HG02970 (cell line): ENCODE data around the gene CEMP1.

Experiments
- ATAC-seq: cut with Tn5 transposase; IDR thresholded peaks from one replicate; pipeline ENCODE4 v1.9.1; 2021; ENCODE audit warnings: mild to moderate bottlenecking, moderate library complexity, moderate number of reproducible peaks; ENCODE audit not compliant: unreplicated experiment, low FRiP score

The CEMP1 gene

DNA sequence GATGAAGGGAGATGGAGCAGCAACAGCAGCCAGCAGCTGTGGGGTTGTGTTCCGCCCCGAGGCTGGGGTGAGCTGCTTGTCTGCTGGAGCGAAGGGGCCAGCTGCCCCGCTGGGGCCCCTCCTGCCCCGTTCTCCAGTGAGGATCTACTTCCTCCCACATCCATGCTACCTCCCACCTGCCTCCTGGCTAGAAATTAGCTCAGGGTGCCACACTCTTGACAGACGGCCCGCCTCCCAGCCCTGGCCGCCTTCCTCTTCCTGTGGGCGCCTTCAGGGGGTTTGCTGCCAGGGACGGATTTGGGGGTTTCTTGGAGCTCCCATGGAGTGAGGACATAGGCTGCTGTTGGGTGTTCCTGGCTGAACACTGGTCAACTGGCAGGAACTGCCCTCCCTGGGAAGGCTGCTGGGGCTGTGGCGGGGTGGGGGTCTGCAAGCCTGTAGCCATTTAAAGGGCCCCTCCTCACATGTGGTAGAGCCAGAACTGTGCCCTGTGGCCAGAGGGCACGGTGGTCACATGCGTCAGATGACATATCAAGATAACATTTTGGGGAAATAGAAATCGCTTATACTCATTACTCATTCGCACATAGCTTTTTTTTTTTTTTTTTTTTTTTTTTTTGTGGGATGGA is 43.2 kb downstream of the CEMP1 start:
- no peak for ATAC-seq

DNA sequence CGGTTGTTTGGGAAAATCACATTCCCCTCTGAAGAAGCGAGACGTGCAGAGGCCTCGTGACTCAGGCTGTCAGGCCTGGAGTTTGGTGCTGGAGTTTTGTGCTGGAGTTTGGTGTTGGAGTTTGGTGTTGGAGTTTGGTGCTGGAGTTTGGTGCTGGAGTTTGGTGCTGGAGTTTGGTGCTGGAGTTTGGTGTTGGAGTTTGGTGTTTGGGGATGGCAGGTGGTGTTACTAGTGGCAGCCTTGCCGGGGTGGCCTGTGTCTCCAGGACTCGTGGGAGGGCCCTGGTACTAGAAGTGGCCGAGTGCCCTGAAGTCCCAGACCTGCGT is 43.7 kb downstream of the CEMP1 start:
- ATAC-seq = no peak

DNA sequence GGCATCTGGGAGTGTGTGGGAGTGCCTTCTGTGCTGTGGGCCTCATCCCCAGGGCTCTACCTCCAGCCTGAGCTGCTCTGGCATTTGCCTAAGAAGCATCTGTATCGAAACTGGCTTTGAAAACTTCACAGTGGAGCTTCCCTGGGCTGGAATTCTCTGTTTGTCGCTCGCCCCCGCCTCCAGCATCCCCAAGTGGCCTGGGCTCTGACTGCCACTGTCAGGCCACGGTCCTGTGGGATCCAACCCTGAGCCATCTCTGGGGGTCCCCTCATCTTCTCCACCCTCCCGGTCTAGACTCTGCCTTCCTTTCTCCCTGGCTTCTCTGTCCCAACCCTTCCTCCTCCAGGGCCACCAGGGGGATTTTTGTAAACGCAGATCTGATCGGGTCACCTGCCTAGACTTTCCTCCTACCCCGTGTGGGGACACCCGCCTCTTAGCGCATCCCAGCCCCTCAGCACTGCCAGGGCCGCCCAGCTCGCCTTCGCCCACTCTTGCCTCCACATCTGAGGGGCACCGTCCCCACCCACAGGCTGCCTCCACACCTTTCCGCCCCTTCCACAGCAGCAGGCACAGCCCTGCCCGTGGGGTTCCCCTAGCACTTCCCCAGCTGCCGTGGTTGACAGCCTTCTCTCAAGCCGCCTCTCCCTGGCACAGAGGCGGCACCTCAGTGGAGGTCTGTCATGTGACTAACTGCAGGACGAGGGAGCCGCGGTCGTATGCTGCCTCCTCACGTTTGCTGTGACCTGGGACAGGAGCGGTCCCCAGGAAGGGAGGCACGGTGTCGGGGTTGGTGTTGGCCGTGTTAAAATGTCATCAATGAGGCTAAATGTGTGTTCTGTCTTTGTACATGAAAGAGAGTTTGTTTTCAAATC is 44.3 kb downstream of the CEMP1 start:
- ATAC-seq = no peak

DNA sequence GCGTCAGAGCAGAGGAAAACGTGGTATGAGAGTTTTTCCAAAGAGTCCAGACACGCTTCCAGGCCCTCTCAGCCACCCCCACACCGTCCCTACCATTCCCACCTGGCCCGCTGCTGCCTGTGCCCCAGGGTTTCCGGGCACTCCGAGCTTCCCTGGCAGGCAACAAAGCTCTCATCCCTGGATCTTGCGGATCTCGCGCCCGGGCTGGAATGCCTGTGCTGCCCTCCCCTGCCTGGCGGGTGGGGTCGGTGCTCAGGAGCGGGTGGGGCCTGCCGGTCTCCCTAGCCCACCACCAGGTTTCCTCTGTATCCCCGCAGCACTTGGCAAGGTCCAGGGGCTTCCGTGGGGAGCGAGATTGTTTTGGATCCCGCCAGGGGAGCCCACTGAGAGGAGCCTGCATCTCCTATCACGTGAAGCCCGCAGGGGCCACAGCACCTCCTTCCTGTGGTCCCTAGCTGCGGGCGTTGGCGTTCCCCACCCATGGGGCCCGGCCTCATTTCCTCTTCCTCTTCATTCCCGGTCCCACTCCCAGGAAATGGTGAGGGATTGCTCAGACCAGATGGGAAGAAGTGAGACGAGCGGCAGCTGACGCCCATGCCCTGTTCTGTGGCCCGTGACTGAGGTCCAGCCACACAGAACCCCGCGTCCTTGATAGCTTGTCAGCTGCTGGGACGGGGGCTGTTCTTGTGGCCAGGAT is 45.2 kb downstream of the CEMP1 start:
- no peak for ATAC-seq

GRCh38 chr16:2484898-2485508 is 46.2 kb downstream of the CEMP1 start:
- no peak for ATAC-seq

- ATAC-seq = no peak
These were observed 47.0 kb downstream of the CEMP1 start for GRCh38 chr16:2483939-2484897.

DNA sequence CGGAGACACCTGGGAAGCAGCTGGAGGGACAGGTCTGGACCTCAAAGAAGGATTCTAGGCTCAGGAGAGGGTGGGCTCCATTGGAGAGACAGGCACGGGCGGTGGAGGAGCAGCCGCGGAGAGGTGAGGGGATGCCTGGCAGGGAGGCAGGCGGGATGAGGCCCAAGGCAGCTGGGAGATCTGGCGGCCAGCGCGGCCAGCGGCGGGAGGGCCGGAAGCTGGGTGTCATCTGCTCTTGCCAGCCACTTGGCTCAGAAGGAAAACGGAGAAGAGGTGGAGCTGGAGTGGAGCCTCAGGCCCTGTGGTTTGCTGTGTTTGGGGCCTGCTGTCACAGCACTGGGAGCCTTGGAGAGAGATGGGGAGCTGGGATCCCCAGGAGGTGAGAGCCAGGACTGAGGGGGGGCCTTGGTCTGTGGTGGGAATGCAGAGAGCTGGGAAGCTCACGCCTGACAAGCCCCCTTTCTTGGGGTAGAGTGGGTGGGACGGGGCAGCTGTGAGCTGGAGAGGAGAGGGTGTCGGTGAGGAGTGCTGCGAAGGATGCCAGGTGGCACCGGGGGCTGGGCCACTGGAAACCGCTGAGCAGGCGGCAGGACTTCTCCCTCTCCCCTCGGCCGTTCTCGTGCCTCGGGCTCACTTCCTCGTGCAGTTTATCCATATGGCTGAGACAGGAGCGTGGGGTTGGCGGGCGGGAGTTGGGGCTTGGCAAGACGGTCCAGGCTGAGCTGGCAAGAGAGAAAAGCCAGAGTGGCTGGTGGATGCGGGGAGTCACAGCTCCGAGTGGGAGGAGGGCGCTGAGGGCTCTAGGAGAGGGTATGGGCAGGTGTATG is 48.3 kb downstream of the CEMP1 start:
- ATAC-seq = no peak

- no peak for ATAC-seq
These were observed 49.0 kb downstream of the CEMP1 start for GRCh38 chr16:2482249-2482648.

- no peak for ATAC-seq
These were observed 49.5 kb downstream of the CEMP1 start for GRCh38 chr16:2481676-2482075.

- no peak for ATAC-seq
These were observed 50.3 kb downstream of the CEMP1 start for GRCh38 chr16:2480948-2481347.
